Activated T-cell treated with anti-CD3 and anti-CD28 coated beads, Interleukin-2, amount 50 U/mL, for 72 hours (primary cell): ENCODE results near the gene JAG2. TPM values are rescaled to one million over a fixed set of nuclear protein-coding genes. Genes with fewer than 3 reads are reported as not detected.

Experiments used
- ATAC-seq, 2 donors: fragments of 150-1000 bp; cut with Tn5 transposase; replicated peaks in 1 of 2; 2 replicates each; pipeline ENCODE4 v1.10.0; 2021; ENCODE audit warnings: moderate library complexity in 2 of 2, mild to moderate bottlenecking in 1 of 2
- DNase-seq, 2 donors: peaks; one replicate each; pipeline ENCODE4 v3.0.0; 2021 to 2022; ENCODE audit warnings: mixed read lengths in 1 of 2
- H3K27ac Mint-ChIP-seq: one replicate; pipeline ENCODE4 v1.8.0; 2022; ENCODE audit warnings: mild to moderate bottlenecking, moderate library complexity, mixed read lengths
- H3K27me3 Mint-ChIP-seq: one replicate; pipeline ENCODE4 v1.8.0; 2022; ENCODE audit warnings: low read depth, mixed read lengths
- H3K36me3 Mint-ChIP-seq, 2 donors: one replicate each; pipeline ENCODE4 v1.8.0; 2022; ENCODE audit warnings: mixed read lengths in 2 of 2, mild to moderate bottlenecking in 1 of 2; ENCODE audit not compliant: insufficient read depth in 2 of 2
- H3K4me1 Mint-ChIP-seq: one replicate; pipeline ENCODE4 v1.8.0; 2022; ENCODE audit warnings: low read depth, mixed read lengths
- H3K4me3 Mint-ChIP-seq, 2 donors: one replicate each; pipeline ENCODE4 v1.8.0; 2022; ENCODE audit warnings: mild to moderate bottlenecking in 2 of 2, mixed read lengths in 2 of 2, moderate library complexity in 2 of 2
- H3K9me3 Mint-ChIP-seq, 2 donors: one replicate each; pipeline ENCODE4 v1.8.0; 2022; ENCODE audit warnings: mixed read lengths in 2 of 2
- total RNA-seq, 2 donors: library from RNA; stranded (reverse); gene quantifications; one replicate each; pipeline ENCODE4 v1.2.3, GENCODE V29; 2022

The JAG2 gene
- total RNA-seq, 2 donors from 2014 or later, result 3.1 to 5.4 TPM

- no peak for ATAC-seq
Measured at GRCh38 chr14:105145381-105146180, 23.0 kb downstream of the JAG2 start.

GRCh38 chr14:105144666-105145380 is 23.8 kb downstream of the JAG2 start:
- Mint-ChIP-seq H3K27me3 (no peaks in the 10 kb centered on the region), H3K4me1 (no peaks in the 10 kb centered on the region), H3K9me3 (peaks cover 2 to 7% of the 10 kb centered on the region in 2 donors), H3K27ac (no peak overlapping the region), H3K36me3 (peaks cover 3 to 5% of the 10 kb centered on the region in 2 donors), H3K4me3 (no peak overlapping the region)
- no peak for ATAC-seq
- DNase-seq, result no peak

More at GRCh38 chr14:105145381-105146180, 23.0 kb downstream of the JAG2 start:
- DNase-seq, result no peak
- Mint-ChIP-seq H3K4me3 (no peak overlapping the region), H3K4me1 (no peaks in the 10 kb centered on the region), H3K9me3 (peaks cover 0 to 2% of the 10 kb centered on the region in 2 donors), H3K27ac (no peak overlapping the region), H3K36me3 (peaks cover 2 to 3% of the 10 kb centered on the region in 2 donors), H3K27me3 (no peaks in the 10 kb centered on the region)

DNA sequence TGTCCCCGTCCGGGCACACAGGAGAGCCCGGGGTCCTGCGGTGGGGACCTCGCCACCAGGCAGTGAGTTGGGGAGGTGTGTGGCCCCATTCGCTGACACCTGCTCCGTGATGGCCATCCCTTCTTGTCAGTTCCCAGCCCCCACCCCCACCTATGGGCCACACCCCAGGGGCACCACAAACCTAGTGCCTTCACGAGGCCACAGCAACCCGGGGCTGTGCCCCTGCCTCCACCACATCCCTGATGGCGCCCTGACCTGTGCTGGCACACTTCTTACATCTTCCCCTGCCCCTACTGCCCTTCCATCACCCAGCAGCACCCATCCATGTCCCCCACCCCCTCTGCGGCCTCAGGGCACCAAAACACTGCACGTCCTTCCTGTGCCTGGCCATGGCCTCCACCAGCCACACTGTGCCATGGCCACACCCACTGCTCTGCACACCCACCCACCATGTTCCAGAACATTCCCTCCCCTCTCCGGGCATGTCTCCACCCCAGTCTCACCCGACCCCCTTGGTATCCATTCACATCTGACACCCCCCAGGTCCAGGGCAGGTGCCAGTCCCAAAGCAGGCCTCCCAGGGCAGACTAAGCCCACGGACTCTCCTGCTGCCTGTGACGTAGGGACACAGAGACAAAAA is 24.4 kb downstream of the JAG2 start:
- H3K27me3 Mint-ChIP-seq, result no peaks in the 10 kb centered on the region
- ATAC-seq (no peak), DNase-seq (no peak)
- peaks cover 3 to 5% of the 10 kb centered on the region in 2 donors for H3K36me3 Mint-ChIP-seq
- H3K4me1 Mint-ChIP-seq, result no peaks in the 10 kb centered on the region
- H3K9me3 Mint-ChIP-seq, result peaks cover 2 to 7% of the 10 kb centered on the region in 2 donors
- no peak overlapping the region for H3K27ac Mint-ChIP-seq
- no peak overlapping the region for H3K4me3 Mint-ChIP-seq

DNA sequence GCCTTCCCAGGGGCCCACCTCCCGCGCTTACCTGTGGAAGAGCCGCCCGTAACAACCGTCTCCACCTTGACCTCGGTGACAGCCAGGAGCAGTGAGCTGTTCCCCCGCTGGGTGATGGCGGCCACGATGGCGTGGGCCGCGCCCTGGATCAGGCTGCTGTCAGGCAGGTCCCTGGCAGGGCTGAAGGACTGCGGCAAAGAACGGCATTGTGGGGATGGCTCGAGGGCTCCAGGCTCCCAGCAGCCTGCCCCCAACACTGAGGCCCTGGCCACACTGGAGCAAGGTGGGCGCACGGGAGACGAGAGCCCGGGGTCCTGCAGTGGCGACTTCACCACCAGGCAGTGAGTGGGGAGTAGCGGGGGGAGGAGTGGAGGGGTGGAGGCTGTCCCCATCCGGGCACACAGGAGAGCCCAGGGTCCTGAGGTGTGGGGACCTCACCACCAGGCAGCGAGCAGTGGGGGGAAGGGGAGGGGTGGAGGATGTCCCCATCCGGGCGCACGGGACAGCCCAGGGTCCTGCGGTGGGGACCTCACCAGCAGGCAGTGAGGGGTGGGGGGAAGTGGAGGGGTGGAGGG is 25.0 kb downstream of the JAG2 start:
- H3K27me3 Mint-ChIP-seq, result no peaks in the 10 kb centered on the region
- no peak overlapping the region for H3K4me3 Mint-ChIP-seq
- H3K9me3 Mint-ChIP-seq, result peaks cover 2 to 7% of the 10 kb centered on the region in 2 donors
- DNase-seq (no peak), ATAC-seq (no peak)
- H3K27ac Mint-ChIP-seq, result no peak overlapping the region
- H3K36me3 Mint-ChIP-seq, result peaks cover 3 to 5% of the 10 kb centered on the region in 2 donors
- no peaks in the 10 kb centered on the region for H3K4me1 Mint-ChIP-seq

GRCh38 chr14:105142651-105143450 is 25.7 kb downstream of the JAG2 start:
- ATAC-seq (no peak), DNase-seq (no peak)
- Mint-ChIP-seq H3K9me3 (peaks cover 2 to 7% of the 10 kb centered on the region in 2 donors), H3K27ac (no peak overlapping the region), H3K27me3 (no peaks in the 10 kb centered on the region), H3K4me1 (no peaks in the 10 kb centered on the region), H3K4me3 (no peak overlapping the region), H3K36me3 (peaks cover 3 to 5% of the 10 kb centered on the region in 2 donors)

DNA sequence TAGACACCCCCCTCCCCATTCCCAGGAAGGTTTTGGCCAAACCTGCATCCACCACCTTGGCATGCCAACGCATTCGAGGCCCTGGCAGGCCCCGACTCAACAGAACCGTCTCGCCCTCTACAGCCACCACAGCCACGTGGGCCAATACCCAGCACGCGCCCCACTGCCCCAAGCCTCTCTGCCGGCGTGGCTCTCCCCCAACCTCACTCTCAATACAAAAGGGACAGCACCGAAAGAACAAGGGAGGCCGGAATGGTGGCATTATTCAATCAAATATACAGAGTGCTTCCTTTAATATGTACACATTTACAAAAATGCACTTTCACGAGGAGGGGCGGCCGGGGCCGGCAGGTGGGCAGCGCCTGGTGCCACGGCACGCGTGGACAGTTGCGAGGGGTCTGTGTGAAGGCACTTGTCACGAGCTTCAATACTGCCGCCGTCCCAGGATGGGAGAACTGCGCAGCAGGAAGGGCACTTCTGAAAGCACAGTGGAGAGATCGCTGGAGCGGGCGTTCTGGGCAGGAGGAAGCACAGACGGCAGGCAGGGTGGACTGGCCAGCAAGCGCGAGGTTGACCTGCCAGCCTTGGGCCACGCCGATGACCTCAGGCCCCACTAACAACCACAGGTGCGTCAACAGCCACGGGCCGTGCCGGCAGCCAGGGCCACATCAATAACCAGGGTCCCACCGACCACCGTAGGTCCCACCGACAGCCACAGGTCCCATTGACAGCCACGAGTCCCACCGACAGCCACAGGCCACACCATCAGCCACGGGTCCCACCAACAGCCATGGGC is 26.9 kb downstream of the JAG2 start:
- H3K36me3 Mint-ChIP-seq, result peaks cover 3 to 5% of the 10 kb centered on the region in 2 donors
- no peaks in the 10 kb centered on the region for H3K27me3 Mint-ChIP-seq
- DNase-seq (no peak), ATAC-seq (no peak)
- H3K4me3 Mint-ChIP-seq, result no peak overlapping the region
- no peak overlapping the region for H3K27ac Mint-ChIP-seq
- no peaks in the 10 kb centered on the region for H3K4me1 Mint-ChIP-seq
- peaks cover 2 to 7% of the 10 kb centered on the region in 2 donors for H3K9me3 Mint-ChIP-seq

DNA sequence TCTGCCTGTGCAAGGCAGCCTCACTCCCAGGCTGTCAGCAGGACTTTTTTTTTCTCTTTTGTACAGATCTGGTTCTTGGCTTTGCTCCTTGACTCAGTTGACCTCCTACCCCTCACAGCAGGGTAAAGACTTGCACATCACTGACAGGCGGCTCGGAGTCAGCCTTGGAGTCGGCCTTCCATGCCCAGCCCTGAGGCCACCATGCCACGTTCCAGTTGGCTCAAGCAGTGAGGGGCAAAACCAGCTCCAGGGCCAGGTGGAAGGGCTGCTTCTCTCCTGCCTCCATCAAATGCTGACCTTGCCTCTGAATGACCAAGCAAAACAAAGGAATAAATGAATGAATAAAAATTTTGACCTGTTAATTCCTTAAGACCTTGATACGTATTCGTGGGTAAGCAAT is 27.6 kb downstream of the JAG2 start:
- peaks cover 3 to 5% of the 10 kb centered on the region in 2 donors for H3K36me3 Mint-ChIP-seq
- H3K27ac Mint-ChIP-seq, result no peak overlapping the region
- H3K4me1 Mint-ChIP-seq, result no peaks in the 10 kb centered on the region
- DNase-seq (no peak), ATAC-seq (no peak)
- no peaks in the 10 kb centered on the region for H3K27me3 Mint-ChIP-seq
- H3K9me3 Mint-ChIP-seq, result peaks cover 2 to 7% of the 10 kb centered on the region in 2 donors
- H3K4me3 Mint-ChIP-seq, result no peak overlapping the region

GRCh38 chr14:105140581-105140980 is 28.0 kb downstream of the JAG2 start:
- no peak overlapping the region for H3K4me3 Mint-ChIP-seq
- no peaks in the 10 kb centered on the region for H3K27me3 Mint-ChIP-seq
- DNase-seq (no peak), ATAC-seq (no peak)
- no peaks in the 10 kb centered on the region for H3K4me1 Mint-ChIP-seq
- peaks cover 2 to 7% of the 10 kb centered on the region in 2 donors for H3K9me3 Mint-ChIP-seq
- H3K27ac Mint-ChIP-seq, result no peak overlapping the region
- peaks cover 3 to 5% of the 10 kb centered on the region in 2 donors for H3K36me3 Mint-ChIP-seq

GRCh38 chr14:105139831-105140239 is 28.7 kb downstream of the JAG2 start:
- no peak for DNase-seq
- ATAC-seq, result no peak
- Mint-ChIP-seq H3K4me1 (no peaks in the 10 kb centered on the region), H3K9me3 (peaks cover 2 to 7% of the 10 kb centered on the region in 2 donors), H3K27ac (no peak overlapping the region), H3K27me3 (no peaks in the 10 kb centered on the region), H3K36me3 (peaks cover 3 to 5% of the 10 kb centered on the region in 2 donors), H3K4me3 (no peak overlapping the region)

DNA sequence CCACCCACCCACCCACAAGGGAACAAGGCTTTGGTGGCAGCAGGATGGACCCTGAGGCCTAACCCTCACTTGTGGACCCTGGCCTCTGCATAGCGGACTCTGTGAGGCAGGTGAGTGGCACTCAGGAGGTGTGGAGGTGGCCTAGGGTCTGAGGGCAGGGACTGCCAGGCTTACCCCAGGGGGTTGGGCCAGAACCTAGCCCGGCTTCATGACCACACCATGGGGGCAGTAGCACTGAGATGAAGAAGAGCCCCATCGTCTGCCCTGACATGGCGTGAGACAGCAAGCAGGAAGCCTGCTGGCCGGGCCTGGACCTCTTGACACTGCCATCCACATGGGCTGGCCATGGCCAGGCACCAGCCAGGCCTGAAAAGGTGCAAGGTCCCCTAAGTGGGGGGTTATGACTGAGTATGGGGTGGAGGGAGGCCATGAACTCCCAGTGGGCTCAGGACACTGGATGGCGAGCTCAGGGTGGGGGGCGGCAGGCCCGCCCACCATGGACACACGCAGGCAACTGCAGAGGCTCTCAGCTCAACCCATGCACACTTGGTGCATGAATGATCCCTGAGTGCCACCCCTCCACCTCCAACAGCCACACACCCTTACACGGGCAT is 29.3 kb downstream of the JAG2 start:
- Mint-ChIP-seq H3K36me3 (peaks cover 3 to 5% of the 10 kb centered on the region in 2 donors), H3K4me3 (no peak overlapping the region), H3K9me3 (peaks cover 2 to 7% of the 10 kb centered on the region in 2 donors), H3K27ac (no peak overlapping the region), H3K4me1 (no peaks in the 10 kb centered on the region), H3K27me3 (no peaks in the 10 kb centered on the region)
- ATAC-seq (no peak), DNase-seq (no peak)

GRCh38 chr14:105138551-105139111 is 29.9 kb downstream of the JAG2 start:
- no peak for ATAC-seq
- no peak for DNase-seq
- no peak overlapping the region for H3K27ac Mint-ChIP-seq
- no peak overlapping the region for H3K4me3 Mint-ChIP-seq
- peaks cover under 1% of the 10 kb centered on the region for H3K27me3 Mint-ChIP-seq
- peaks cover 3 to 5% of the 10 kb centered on the region in 2 donors for H3K36me3 Mint-ChIP-seq
- no peaks in the 10 kb centered on the region for H3K4me1 Mint-ChIP-seq
- peaks cover 2 to 7% of the 10 kb centered on the region in 2 donors for H3K9me3 Mint-ChIP-seq
